ENCODE data around the gene KRT33B. TPM values are rescaled to one million over a fixed set of nuclear protein-coding genes. Genes with fewer than 3 reads are reported as not detected.

The KRT33B gene
- total RNA-seq, 1 donor from 2014 or later = not detected

DNA sequence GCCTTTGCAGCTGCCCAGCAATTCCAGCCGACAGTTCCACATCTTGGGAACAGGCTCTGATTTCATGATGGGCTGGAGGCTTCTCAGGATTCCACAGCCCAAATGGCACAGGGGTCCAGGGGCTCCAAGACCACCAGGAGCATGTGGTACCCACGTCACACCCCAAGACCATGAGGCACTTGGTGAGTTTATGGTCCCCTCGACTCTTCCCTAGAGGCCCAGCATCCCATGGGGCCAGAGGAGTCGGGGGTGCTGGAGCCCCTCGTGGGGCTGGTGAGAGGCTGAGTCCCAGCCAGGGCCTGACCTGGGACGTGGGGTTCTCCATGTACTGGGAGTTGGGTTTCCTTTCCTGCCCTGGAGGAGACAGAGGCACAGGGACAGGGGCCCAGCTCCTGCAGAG, 44.0 kb downstream of the KRT33B start:
- no peak for DNase-seq (ENCODE audit: low read depth, low spot score)

DNA sequence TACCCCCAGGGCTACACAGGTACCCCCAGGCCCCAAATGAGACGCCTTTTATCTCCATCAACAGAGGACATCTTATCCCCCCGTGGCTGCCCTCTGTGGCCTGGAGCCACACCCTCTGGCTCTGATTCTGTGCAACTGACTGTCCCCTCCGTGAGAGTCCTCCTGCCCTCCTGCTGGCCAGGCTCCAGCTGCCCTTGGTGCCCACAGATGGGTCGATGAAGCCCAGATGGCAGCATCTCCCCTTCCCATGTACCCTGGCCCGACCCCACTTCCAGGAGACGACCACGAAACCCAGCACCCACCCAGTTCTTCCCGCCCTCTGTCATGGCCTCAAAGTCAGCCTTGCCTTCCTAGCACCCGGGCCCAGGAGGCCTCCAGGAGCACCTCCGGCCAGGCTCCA, 44.5 kb downstream of the KRT33B start:
- DNase-seq (ENCODE audit: low read depth, low spot score) = no peak

DNA sequence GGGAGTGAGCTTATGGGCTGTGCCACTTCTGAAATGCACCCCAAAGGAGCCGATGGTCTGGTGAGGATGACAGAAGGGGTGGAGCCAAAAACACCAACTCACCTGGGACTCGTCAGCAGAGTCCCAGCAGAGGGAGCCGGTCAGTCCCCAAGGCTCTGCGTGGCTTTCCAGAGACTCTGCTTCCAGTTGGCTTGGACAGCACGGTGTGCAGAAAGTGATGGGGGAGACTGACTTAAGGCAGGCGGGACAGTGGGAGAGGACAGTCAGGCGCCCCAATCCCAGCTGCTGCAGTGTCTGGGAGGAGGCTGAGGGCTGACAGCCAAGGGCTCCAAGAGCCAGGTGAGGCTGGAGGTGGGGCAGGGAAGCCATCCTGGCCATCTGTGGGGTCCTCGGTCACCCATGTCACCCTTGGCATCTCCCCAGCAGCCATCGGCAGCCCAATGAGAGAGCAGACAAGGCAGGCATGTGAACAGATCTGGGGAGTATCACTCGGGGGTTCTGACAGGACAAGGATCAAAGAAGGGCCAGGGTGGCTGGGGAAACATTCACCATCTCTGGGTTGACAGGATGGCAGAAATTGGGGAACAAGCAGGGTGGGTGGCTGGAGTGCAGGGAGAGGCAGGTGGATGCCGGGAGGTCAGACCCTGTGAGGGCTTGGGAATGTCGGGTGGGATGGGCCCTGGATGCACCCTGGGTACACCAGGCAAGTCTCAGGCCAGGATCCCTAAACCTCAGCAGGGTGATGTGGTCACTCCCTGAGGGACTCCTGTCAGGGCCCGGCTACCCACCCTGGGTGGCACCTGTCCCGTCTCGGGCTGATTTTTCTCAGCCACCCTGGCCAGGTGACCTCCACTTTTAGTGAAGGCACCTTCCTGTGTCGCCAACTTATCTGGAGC, 45.2 kb downstream of the KRT33B start:
- no peak for DNase-seq (ENCODE audit: low read depth, low spot score)

DNA sequence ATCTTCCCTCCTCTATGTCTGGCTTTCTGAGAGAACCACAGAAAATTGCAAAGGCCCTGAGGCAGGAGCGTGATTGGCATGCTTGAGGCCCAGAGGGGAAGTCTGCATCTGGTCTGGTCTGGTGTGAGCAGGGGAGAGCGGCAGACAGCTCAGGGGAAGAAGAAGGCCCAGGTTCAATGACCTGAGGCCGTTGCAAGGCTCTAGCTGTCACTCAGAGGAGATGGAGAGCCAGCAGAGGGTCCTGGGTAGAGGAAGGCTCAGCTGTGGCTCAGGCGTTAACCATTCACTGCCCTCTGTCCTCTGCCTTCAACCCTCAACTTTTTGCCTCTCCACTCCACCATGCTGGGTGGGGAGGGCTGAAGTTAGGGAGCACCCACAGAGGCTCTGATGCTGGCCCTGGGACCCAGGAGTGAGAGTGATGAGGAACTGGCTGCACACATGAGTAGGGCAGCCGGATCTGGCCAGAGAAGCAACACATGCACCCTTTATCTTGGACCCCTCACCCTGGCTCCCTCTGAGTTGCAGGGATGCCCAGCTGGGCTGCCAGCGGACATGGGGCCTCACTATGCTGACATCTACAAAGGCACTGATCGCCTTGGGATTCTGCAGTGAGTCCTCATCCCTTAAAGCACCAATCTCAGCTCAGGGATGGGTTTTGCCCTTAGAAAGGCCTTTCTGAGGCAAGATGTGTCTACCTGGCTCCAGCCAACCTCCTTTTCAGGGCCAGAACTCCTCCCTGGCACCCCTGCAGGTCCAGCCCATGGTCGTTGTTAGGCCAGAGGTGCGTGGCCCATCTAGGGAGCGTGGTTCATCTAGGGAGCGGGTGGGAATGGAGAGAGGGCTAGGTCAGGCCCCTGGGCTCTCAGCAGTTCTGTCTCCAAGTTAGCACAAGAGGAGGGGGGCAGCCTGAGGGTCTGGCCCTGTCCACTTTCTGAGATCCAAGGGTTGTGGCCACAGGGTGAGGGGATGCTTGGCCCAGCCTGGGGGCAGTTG, 46.4 kb downstream of the KRT33B start:
- DNase-seq (ENCODE audit: low read depth, low spot score) = no peak

DNA sequence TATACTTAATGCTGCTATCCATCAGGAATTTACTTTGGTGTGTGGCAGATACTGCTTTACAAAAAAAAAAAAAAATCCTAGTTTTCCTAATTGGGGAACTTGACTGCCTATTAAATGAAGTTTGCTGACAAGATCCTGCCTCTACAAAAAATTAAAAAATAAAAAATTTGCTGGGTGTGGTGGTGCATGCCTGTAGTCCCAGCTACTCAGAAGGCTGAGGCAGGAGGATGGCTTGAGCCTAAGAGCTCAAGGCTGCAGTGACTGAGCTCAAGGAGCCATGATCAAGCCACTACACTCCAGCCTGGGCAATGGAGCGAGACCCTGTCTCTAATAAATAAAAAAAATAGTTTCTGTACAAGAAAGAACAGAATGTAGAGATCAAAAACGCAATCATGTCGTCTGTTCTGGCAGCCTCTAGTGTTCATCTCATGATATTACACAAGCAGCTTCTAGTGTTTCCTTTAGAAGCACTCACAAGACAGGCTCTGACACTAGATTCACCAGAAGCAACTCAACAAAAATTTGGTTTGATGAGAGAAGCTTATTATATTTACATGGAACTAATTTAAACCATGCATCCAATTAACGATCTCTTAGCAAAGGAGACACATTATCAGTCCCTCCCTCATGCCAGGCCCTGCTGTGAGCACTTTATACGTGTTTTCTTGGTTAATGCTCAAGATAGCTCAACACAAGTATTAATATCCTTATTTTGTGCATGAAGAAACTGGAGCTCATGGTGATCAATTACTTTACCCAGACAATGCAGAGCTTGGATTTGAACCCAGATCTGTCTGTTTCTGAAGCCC, 47.3 kb downstream of the KRT33B start:
- no peak for DNase-seq (ENCODE audit: low read depth, low spot score)

DNA sequence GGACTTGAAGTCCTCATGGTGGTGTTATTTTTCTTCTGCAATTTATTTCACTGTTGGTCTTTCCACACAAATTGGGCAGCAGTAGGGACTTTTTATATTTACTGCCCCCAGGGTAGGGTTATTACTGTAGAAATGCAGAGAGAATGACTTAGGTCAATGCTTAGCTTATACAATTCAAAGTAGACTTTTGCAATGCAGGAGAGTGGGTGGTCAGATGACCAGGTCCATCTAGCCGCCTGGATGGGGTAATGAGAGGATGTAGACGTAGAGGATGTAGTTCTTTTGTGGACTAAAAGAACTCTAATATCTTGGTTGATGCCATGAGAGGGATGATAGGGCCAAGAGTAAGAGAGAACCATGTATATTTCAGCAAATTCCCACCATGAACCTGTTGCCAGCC, 51.4 kb downstream of the KRT33B start:
- no peak for DNase-seq (ENCODE audit: low read depth, low spot score)

DNA sequence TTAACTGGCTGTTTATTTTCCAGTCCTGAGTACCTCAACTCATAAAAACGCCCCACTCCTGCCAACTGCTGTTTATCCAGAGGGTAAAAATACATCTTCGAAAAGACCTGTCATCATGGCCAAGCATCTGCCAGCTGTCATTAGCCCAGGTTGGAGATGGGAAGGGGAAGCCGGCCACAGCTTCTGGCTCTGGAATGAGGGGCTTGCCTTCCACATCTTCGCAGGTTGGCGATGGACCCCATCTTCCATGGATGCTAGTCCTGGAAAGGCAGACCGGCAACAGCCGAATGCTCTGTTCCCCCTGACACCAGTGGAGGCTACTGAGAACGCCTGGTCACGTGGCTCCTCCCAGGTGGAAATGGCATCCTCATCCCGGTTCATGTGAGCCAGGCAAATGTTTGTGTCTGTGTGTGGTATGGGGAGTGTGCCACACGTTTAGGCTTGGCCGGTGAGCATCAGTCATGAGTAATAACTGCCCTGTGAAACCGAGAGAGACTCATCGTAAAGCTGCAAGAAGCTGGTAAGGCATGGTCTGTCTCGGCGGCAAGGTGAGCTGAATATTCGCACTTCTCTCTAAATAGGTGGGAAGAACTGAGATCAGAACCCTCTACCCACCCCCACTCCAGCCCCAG, 53.7 kb downstream of the KRT33B start:
- DNase-seq (ENCODE audit: low read depth, low spot score) = no peak

DNA sequence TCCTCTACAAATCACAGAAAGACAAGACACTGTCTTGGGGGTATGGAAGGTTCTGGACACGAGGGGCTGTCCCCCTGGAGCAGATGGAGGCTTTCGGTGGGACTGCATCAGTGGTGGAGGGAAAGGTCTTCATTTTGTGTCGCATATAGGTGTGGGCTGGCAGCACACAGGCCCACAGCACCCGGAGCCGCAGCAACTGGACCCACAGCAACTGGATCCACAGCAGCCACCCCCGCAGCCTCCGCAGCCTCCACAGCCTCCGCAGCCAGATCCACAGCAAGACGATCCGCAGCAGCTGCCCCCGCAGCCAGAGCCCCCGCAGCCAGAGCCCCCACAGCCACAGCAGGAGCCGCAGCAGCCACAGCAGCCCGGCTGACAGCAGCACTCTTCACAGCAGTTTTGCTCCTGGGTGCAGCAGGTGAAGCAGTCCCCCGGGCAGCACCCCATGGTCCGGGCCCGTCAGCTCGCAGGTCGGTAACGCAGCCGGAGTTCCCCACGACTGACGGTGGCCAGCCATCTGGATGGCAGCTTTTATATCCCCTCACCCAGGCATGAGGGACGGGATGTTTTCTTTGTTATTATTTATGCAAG, 54.3 kb downstream of the KRT33B start, which contains the start of gene KRTAP17-1:
TSS of gene KRTAP17-1 (minus strand) at position 507 of the 591 bp plus-strand sequence. CDS start at position 447, 60 bp downstream.
- DNase-seq (ENCODE audit: low read depth, low spot score) = no peak

Other genes starting within 250 kb of the KRT33B start
- gene KRTAP4-12, start 245.6 kb downstream of the KRT33B start, total RNA-seq = not detected in 2 replicates
- not detected in 2 replicates for gene KRTAP4-6, start 229.3 kb downstream of the KRT33B start, total RNA-seq
- gene KRTAP4-5, start 220.0 kb downstream of the KRT33B start, total RNA-seq = not detected in 2 replicates
- not detected in 2 replicates for gene KRTAP4-4, start 209.1 kb downstream of the KRT33B start, total RNA-seq
- gene KRTAP4-3, start 201.6 kb downstream of the KRT33B start, total RNA-seq = not detected in 2 replicates
- not detected in 2 replicates for gene KRTAP4-2, start 191.6 kb downstream of the KRT33B start, total RNA-seq
- not detected in 2 replicates for gene KRTAP4-1, start 184.9 kb downstream of the KRT33B start, total RNA-seq
- gene KRTAP9-1, start 179.9 kb downstream of the KRT33B start, total RNA-seq = not detected in 2 replicates
- gene KRTAP9-2, start 143.2 kb downstream of the KRT33B start, total RNA-seq = not detected in 2 replicates
- gene KRTAP9-3, start 137.4 kb downstream of the KRT33B start, total RNA-seq = not detected in 2 replicates
- gene KRTAP9-8, start 131.8 kb downstream of the KRT33B start, total RNA-seq = not detected in 2 replicates
- not detected in 2 replicates for gene KRTAP9-4, start 120.1 kb downstream of the KRT33B start, total RNA-seq
- not detected in 2 replicates for gene KRTAP9-9, start 114.4 kb downstream of the KRT33B start, total RNA-seq
- gene KRTAP9-6, start 104.4 kb downstream of the KRT33B start, total RNA-seq = not detected in 2 replicates
- not detected in 2 replicates for gene KRTAP9-7, start 94.1 kb downstream of the KRT33B start, total RNA-seq
- gene KRTAP29-1, start 67.0 kb downstream of the KRT33B start, total RNA-seq = not detected in 2 replicates
- not detected in 2 replicates for gene KRTAP16-1, start 60.5 kb downstream of the KRT33B start, total RNA-seq
- not detected in 2 replicates for gene KRTAP17-1, start 54.1 kb downstream of the KRT33B start, total RNA-seq
- gene KRT33A, start 19.0 kb downstream of the KRT33B start, total RNA-seq = not detected in 2 replicates
- gene KRT34, start 12.5 kb upstream of the KRT33B start, total RNA-seq = not detected in 2 replicates
- gene KRT31, start 27.8 kb upstream of the KRT33B start, total RNA-seq = not detected in 2 replicates
- gene KRT37, start 54.8 kb upstream of the KRT33B start, total RNA-seq = not detected in 2 replicates
- gene KRT38, start 71.2 kb upstream of the KRT33B start, total RNA-seq = not detected in 2 replicates
- not detected in 2 replicates for gene KRT32, start 97.6 kb upstream of the KRT33B start, total RNA-seq
- not detected in 2 replicates for gene KRT35, start 111.3 kb upstream of the KRT33B start, total RNA-seq
- gene KRT36, start 120.1 kb upstream of the KRT33B start, total RNA-seq = not detected in 2 replicates
- not detected in 2 replicates for gene KRT13, start 135.8 kb upstream of the KRT33B start, total RNA-seq
- gene KRT15, start 149.1 kb upstream of the KRT33B start, total RNA-seq = 1.6 and 3.4 TPM in 2 replicates
- gene KRT19, start 158.5 kb upstream of the KRT33B start, total RNA-seq = 63.6 and 81.6 TPM in 2 replicates
- not detected in 2 replicates for gene KRT9, start 202.2 kb upstream of the KRT33B start, total RNA-seq
- gene KRT14, start 217.1 kb upstream of the KRT33B start, total RNA-seq = 0.07 and 0.18 TPM in 2 replicates
- 0.13 and 0.63 TPM in 2 replicates for gene KRT16, start 243.0 kb upstream of the KRT33B start, total RNA-seq

Data from pulmonary artery endothelial cell (primary cell).